A549 (cell line): Measurements from ENCODE around the gene TMEM108. TPM values are rescaled to one million over a fixed set of nuclear protein-coding genes. Genes with fewer than 3 reads are reported as not detected.

Experiments used
- ATAC-seq, 2 experiments: fragments of 200-7000 bp in 1 of 2; fragments of >200 bp in 1 of 2; cut with Nextera tagmentation in 1 of 2; cut with Tn5 transposase in 1 of 2; 3 replicates each; pipeline versions ENCODE4 v1.8.0 to v1.9.1; 2018 to 2020; ENCODE audit warnings: mild to moderate bottlenecking in 1 of 2, moderate library complexity in 1 of 2
- CTCF ChIA-PET: fragments of 300-600 bp; sonication (Branson Sonifier 250); formaldehyde crosslinking; extraction: SDS; loops from one replicate; lab custom pipeline; 2021; ENCODE audit warnings: antibody characterized with exemption, inconsistent platforms; lab: Yijun Ruan, JAX
- POLR2A ChIA-PET: fragments of 350-600 bp; formaldehyde crosslinking; extraction: SDS; loops from one replicate; lab custom pipeline; 2021; ENCODE audit warnings: antibody characterized with exemption, inconsistent platforms; lab: Yijun Ruan, JAX
- DNase-seq, 2 experiments: peaks; one replicate each; pipeline versions ENCODE4 v3.0.0 to v3.0.0-alpha.2; 2011 to 2016; ENCODE audit warnings: low read depth in 1 of 2, low spot score in 1 of 2
- FAIRE-seq: peaks from 2 replicates; lab custom pipeline; 2011; peaks lifted over from hg19 to GRCh38; lab: Jason Lieb, UNC
- H3K27ac ChIP-seq, 2 experiments: fragments of >200 bp; sonication (Bioruptor Twin); formaldehyde crosslinking; 3 replicates each; pipeline ENCODE4 v1.5.1; 2016 to 2017
- H3K4me1 ChIP-seq: fragments of >200 bp; sonication (Bioruptor Twin); formaldehyde crosslinking; 3 replicates; pipeline ENCODE4 v1.6.1; 2016
- H3K4me2 ChIP-seq: fragments of >200 bp; sonication (Bioruptor Twin); formaldehyde crosslinking; 3 replicates; pipeline ENCODE4 v1.6.1; 2016
- H3K4me3 ChIP-seq: fragments of >200 bp; sonication (Bioruptor Twin); formaldehyde crosslinking; 3 replicates; pipeline ENCODE4 v1.5.1; 2016
- H3K9me3 ChIP-seq: fragments of >200 bp; sonication (Bioruptor Twin); formaldehyde crosslinking; 3 replicates; pipeline ENCODE4 v1.6.1; 2016
- BHLHE40 ChIP-seq: IDR thresholded peaks from 2 replicates; pipeline ENCODE4 v1.6.1; 2012; ENCODE audit warnings: low read depth, low read length, inconsistent platforms
- CHD2 ChIP-seq: fragments of 150-350 bp; IDR thresholded peaks from 2 replicates; pipeline ENCODE4 v1.6.1; 2014; ENCODE audit warnings: low read length; ENCODE audit not compliant: partially characterized antibody
- CHD4 ChIP-seq: fragments of 200-600 bp; sonication (generic); IDR thresholded peaks from 2 replicates; pipeline ENCODE4 v1.6.1; 2016; ENCODE audit warnings: antibody characterized with exemption, mild to moderate bottlenecking, borderline replicate concordance
- ESRRA ChIP-seq: fragments of 150-350 bp; IDR thresholded peaks from 2 replicates; pipeline ENCODE4 v1.6.1; 2014; ENCODE audit warnings: mild to moderate bottlenecking, low read length, borderline replicate concordance
- FOSL2 ChIP-seq, 2 experiments: fragments of 450-650 bp in 1 of 2; fragments of >200 bp in 1 of 2; sonication (Bioruptor Twin) in 1 of 2; formaldehyde crosslinking; IDR thresholded peaks; 2 replicates each; pipeline versions ENCODE4 v1.5.0 to v1.6.1; 2016 to 2020; ENCODE audit warnings: mild to moderate bottlenecking in 1 of 2, moderate library complexity in 1 of 2
- GATA3 ChIP-seq: IDR thresholded peaks from 2 replicates; pipeline ENCODE4 v1.6.1; 2012; ENCODE audit warnings: borderline replicate concordance
- HOXA7 ChIP-seq: fragments of 250-450 bp; sonication (Bioruptor Pico); IDR thresholded peaks from 2 replicates; pipeline ENCODE4 v1.5.0; 2020; ENCODE audit warnings: mild to moderate bottlenecking, moderate library complexity
- HOXB13 ChIP-seq: fragments of 250-450 bp; sonication (Bioruptor Pico); IDR thresholded peaks from 2 replicates; pipeline ENCODE4 v1.5.0; 2020; ENCODE audit warnings: low read depth, mild to moderate bottlenecking, moderate library complexity
- JUN ChIP-seq, 2 experiments: fragments of >200 bp; sonication (Bioruptor Twin); formaldehyde crosslinking; IDR thresholded peaks; 2 replicates in 1 of 2; 3 replicates in 1 of 2; pipeline ENCODE4 v1.6.1; 2016 to 2017
- JUNB ChIP-seq: fragments of >200 bp; sonication (Bioruptor Twin); formaldehyde crosslinking; IDR thresholded peaks from 2 replicates; pipeline ENCODE4 v1.6.1; 2016
- KDM5A ChIP-seq: fragments of 200-600 bp; sonication (generic); IDR thresholded peaks from 2 replicates; pipeline ENCODE4 v1.6.1; 2016; ENCODE audit warnings: antibody characterized with exemption, mild to moderate bottlenecking
- MAFK ChIP-seq: fragments of 450-650 bp; IDR thresholded peaks from 2 replicates; pipeline ENCODE4 v1.6.1; 2014; ENCODE audit not compliant: partially characterized antibody
- MAZ ChIP-seq: fragments of 150-350 bp; IDR thresholded peaks from 2 replicates; pipeline ENCODE4 v1.6.1; 2014; ENCODE audit warnings: antibody characterized with exemption, low read depth, low read length, borderline replicate concordance
- PHF8 ChIP-seq: fragments of 200-600 bp; sonication (generic); IDR thresholded peaks from 2 replicates; pipeline ENCODE4 v1.6.1; 2016; ENCODE audit warnings: low read depth, mild to moderate bottlenecking, antibody characterized with exemption, moderate library complexity, borderline replicate concordance
- POLR2A ChIP-seq: IDR thresholded peaks from 2 replicates; pipeline ENCODE4 v1.6.1; 2012; ENCODE audit warnings: mild to moderate bottlenecking, low read length
- POLR2AphosphoS2 ChIP-seq: conservative IDR thresholded peaks from 2 replicates; pipeline ENCODE4 v1.6.1; 2012; ENCODE audit warnings: low read length, improper control_type of control experiment, inconsistent platforms
- RAD21 ChIP-seq, 2 experiments: fragments of >200 bp in 1 of 2; sonication (Bioruptor Twin) in 1 of 2; formaldehyde crosslinking in 1 of 2; IDR thresholded peaks in 1 of 2; conservative IDR thresholded peaks in 1 of 2; 2 replicates in 1 of 2; 3 replicates in 1 of 2; pipeline ENCODE4 v1.6.1; 2012 to 2018; ENCODE audit warnings: inconsistent platforms in 1 of 2
- RCOR1 ChIP-seq: fragments of 150-350 bp; IDR thresholded peaks from 2 replicates; pipeline ENCODE4 v1.6.1; 2014; ENCODE audit warnings: antibody characterized with exemption, low read length, low read depth
- ZNF302 ChIP-seq: fragments of 250-450 bp; sonication (Bioruptor Pico); IDR thresholded peaks from 2 replicates; pipeline ENCODE4 v1.9.0; 2021; ENCODE audit warnings: inconsistent platforms, mild to moderate bottlenecking, moderate library complexity
- WGBS: methylation state at CpG from one replicate; pipeline ENCODE4 v1.1.6; 2017; ENCODE audit errors: missing lambda C conversion rate; 5-methylcytosine and 5-hydroxymethylcytosine counted together
- polyA plus RNA-seq, 4 experiments: library from polyadenylated mRNA; depleted of rRNA in 3 of 4; stranded (reverse); fragments of >200 nt; fragmentation: RNase III in 1 of 4; extraction: RNeasy Plus Mini Kit Qiagen cat#74134 plus additional on column Dnase treatment in 1 of 4; gene quantifications; 2 replicates in 3 of 4; 3 replicates in 1 of 4; pipeline ENCODE4 v1.2.3, GENCODE V29; 2011 to 2017
- TF ChIP-seq, protein P1 (sequence below): fragments of 200-600 bp; sonication (generic); IDR thresholded peaks from 2 replicates; pipeline ENCODE4 v1.6.1; 2016; ENCODE audit warnings: antibody characterized with exemption, mild to moderate bottlenecking, moderate library complexity
- TF ChIP-seq, protein P2 (sequence below): fragments of >200 bp; sonication (Bioruptor Twin); formaldehyde crosslinking; IDR thresholded peaks from 3 replicates; pipeline ENCODE4 v1.5.1; 2016

Gene TMEM108
- polyA plus RNA-seq, 2 of the 4 experiments (the other 2 are of a cell fraction) = not detected

DNA sequence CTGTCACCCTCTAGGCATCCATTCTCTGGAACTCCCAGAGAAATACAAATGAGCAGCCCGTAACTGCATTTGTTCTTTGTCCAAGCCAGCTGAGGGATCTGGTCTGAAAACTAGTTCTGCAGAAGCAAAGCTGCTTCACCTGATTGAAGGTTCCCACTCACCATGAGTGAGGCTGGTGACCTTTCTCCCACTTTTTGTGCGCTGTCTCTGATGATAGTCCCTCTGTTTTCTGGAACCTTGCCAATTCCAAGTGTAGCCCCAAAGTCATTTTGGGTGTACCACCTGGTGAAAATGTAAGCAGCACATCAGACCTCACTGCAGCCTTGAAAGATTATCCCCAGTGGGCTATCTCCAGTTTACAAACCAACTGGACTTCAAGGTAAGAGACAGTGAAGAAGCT lies 322.3 kb downstream of the TMEM108 start:
- DNase-seq (no peak), FAIRE-seq (no peak), ATAC-seq (no peak)
- Histone ChIP-seq H3K4me1 (no peaks in the 10 kb centered on the region), H3K27ac (no peak overlapping the region), H3K9me3 (no peaks in the 10 kb centered on the region), H3K4me3 (no peak overlapping the region), H3K4me2 (no peak overlapping the region)
- CTCF ChIA-PET = interaction anchor here (1.9 kb wide), 1 partner anchor 17 kb away, joined by 5 read pairs; no protein-coding TSS in a partner anchor
- 30% methylated on average over 2 of the region's 2 CpGs for WGBS
- TF ChIP-seq POLR2AphosphoS2 = no peak
- no peak for TF ChIP-seq PHF8
- no peak for TF ChIP-seq ZNF302 (CRISPR knock-in tag)
- no peak for TF ChIP-seq KDM5A
- no peak for TF ChIP-seq BHLHE40
- no peak for TF ChIP-seq POLR2A
- no peak for TF ChIP-seq CHD2
- TF ChIP-seq JUN (IDR thresholded peaks at IDR 0.05) = no peak
- TF ChIP-seq HOXA7 (CRISPR knock-in tag) = no peak
- TF ChIP-seq JUNB = no peak
- TF ChIP-seq, protein P1, sequence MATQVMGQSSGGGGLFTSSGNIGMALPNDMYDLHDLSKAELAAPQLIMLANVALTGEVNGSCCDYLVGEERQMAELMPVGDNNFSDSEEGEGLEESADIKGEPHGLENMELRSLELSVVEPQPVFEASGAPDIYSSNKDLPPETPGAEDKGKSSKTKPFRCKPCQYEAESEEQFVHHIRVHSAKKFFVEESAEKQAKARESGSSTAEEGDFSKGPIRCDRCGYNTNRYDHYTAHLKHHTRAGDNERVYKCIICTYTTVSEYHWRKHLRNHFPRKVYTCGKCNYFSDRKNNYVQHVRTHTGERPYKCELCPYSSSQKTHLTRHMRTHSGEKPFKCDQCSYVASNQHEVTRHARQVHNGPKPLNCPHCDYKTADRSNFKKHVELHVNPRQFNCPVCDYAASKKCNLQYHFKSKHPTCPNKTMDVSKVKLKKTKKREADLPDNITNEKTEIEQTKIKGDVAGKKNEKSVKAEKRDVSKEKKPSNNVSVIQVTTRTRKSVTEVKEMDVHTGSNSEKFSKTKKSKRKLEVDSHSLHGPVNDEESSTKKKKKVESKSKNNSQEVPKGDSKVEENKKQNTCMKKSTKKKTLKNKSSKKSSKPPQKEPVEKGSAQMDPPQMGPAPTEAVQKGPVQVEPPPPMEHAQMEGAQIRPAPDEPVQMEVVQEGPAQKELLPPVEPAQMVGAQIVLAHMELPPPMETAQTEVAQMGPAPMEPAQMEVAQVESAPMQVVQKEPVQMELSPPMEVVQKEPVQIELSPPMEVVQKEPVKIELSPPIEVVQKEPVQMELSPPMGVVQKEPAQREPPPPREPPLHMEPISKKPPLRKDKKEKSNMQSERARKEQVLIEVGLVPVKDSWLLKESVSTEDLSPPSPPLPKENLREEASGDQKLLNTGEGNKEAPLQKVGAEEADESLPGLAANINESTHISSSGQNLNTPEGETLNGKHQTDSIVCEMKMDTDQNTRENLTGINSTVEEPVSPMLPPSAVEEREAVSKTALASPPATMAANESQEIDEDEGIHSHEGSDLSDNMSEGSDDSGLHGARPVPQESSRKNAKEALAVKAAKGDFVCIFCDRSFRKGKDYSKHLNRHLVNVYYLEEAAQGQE = no peak
- no peak for TF ChIP-seq MAFK
- TF ChIP-seq FOSL2 (IDR thresholded peaks at IDR 0.05) = no peak
- TF ChIP-seq FOSL2 (CRISPR knock-in tag; IDR thresholded peaks at IDR 0.05) = no peak
- no peak for TF ChIP-seq MAZ
- TF ChIP-seq RCOR1 = no peak
- TF ChIP-seq, protein P2, sequence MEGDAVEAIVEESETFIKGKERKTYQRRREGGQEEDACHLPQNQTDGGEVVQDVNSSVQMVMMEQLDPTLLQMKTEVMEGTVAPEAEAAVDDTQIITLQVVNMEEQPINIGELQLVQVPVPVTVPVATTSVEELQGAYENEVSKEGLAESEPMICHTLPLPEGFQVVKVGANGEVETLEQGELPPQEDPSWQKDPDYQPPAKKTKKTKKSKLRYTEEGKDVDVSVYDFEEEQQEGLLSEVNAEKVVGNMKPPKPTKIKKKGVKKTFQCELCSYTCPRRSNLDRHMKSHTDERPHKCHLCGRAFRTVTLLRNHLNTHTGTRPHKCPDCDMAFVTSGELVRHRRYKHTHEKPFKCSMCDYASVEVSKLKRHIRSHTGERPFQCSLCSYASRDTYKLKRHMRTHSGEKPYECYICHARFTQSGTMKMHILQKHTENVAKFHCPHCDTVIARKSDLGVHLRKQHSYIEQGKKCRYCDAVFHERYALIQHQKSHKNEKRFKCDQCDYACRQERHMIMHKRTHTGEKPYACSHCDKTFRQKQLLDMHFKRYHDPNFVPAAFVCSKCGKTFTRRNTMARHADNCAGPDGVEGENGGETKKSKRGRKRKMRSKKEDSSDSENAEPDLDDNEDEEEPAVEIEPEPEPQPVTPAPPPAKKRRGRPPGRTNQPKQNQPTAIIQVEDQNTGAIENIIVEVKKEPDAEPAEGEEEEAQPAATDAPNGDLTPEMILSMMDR = no peak
- TF ChIP-seq CHD4 = no peak
- POLR2A ChIA-PET = no interaction called here

DNA sequence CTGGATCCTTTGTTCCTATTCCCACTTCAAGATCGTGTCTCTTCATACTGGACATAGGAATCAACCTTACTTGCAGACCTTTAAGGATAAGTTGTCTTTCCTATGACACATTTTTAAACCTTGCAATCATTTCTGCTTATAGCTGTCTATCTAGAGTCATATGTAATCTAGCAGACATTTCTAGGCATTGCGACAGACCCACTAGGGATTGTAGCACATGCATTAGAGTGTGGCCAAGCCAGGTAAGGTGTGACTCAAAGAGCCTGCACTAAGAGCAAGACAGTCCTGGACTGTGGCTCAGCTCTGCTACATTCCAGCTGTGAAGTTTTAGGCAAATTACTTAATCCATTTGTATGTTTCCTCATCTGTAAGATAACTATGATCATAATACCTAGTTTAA lies 322.8 kb downstream of the TMEM108 start:
- WGBS = 40% methylated on average over 2 of the region's 2 CpGs
- ATAC-seq (no peak), FAIRE-seq (no peak), DNase-seq (no peak)
- Histone ChIP-seq H3K4me2 (no peak overlapping the region), H3K4me3 (no peak overlapping the region), H3K4me1 (no peaks in the 10 kb centered on the region), H3K9me3 (no peaks in the 10 kb centered on the region), H3K27ac (no peak overlapping the region)
- TF ChIP-seq GATA3 (no peak), HOXB13 (CRISPR knock-in tag) (no peak), ESRRA (no peak), POLR2AphosphoS2 (no peak), RAD21 (conservative IDR thresholded peaks at IDR 0.05 in 1 of 2, IDR thresholded peaks at IDR 0.05 in 1 of 2) (no peak)
- CTCF ChIA-PET = interaction anchor here (1.9 kb wide), 1 partner anchor 16 kb away, joined by 5 read pairs; no protein-coding TSS in a partner anchor
- POLR2A ChIA-PET = no interaction called here
